GM19455 (cell line): ENCODE data around the gene FRMPD4.
"Not testable (repeated sequence)": the region's sequence is repeated elsewhere in the genome, so short reads cannot be mapped to it uniquely, and the experiment has no call there.

ENCODE experiments used
- ATAC-seq: cut with Tn5 transposase; IDR thresholded peaks from one replicate; pipeline ENCODE4 v1.9.1; 2021; ENCODE audit not compliant: unreplicated experiment

Gene FRMPD4

DNA sequence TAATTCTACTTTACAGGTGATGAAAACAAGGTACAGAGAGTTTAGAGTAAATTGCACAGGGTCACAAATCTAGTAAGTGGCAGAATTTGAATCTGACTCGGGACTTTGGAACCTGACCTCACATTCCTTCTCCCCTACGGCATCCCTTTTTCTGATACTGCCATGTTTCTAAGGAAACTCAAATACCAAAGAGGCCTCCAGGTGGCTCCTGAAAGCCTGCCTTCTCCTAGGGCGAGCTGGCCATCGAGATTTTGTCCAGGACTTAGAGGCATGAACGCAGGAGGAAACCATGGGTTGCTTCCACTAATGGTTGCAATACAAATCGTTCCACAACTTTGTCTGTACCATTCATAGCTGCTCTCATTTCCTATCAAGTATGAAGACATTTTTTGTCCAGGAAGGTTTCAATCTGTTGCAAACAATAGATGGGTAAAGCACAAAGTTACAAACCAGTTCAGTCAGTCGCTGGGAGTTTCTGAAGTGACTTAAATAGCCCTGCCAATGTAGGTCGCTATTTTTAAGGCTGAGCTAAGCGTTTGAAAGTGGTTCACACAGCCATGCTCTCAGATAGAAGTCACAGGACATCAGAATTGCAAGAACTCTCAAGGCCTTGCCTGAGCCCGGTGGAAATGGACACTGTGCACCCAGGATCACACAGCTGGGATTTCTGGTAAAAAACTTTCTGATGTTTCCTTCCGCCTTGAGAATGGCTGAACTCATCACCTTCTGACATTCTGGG is 356.3 kb downstream of the FRMPD4 start:
- ATAC-seq: no peak

DNA sequence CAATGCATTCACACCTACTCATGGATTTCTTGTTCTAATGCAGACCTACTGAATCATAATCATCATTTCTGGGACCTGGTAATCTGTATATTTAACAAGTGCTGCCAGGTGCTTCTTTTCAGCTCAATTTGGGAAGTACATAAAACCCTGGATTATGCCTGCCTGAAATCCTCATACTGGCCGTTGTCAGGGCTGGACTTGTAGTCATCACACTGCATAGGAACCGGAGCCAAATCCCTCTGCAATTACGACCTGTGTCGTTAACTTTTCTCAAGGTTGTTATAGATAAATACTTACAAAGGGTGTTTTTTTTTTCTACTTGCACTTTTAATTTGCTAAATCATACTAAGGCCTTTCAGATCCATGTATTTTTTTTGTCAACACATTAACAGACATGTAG is 358.1 kb downstream of the FRMPD4 start:
- ATAC-seq: no peak

DNA sequence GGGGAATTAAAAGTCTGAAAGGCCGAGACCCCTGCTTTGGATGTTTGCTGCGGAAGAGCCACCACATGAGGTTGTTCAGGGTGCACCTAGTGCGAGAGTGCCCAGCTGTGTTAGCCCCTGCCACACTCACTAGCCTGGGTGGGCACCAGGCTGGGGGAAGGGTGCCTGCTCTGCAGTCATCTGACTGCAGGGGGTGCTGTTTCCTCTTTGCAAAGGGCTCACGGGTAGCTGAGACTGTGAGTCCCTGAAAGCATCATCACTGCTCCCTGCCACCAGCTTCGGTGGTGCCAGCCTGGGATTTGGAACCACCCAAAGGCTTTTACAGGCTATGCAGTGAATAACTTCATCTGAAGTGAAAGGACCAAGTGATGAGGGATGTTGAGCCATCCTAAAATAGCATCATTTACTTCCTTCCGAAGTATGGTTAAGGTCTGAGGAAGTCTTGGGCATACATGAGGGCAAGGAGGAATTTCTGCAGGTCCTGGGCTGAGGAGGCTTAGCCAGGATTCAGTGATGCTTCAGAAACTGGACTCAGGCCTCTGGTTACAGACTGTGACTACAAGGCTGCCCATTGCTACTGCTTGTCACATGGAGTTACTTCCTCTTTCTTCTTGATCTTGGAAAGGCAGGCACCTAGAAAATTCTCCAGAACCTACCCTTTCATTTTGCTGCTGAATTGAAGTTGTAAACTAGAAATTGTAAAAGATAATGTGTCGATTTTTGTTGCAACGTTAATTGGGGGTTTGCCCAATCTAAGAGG is 359.7 kb downstream of the FRMPD4 start:
- ATAC-seq: peak; percentile 64

DNA sequence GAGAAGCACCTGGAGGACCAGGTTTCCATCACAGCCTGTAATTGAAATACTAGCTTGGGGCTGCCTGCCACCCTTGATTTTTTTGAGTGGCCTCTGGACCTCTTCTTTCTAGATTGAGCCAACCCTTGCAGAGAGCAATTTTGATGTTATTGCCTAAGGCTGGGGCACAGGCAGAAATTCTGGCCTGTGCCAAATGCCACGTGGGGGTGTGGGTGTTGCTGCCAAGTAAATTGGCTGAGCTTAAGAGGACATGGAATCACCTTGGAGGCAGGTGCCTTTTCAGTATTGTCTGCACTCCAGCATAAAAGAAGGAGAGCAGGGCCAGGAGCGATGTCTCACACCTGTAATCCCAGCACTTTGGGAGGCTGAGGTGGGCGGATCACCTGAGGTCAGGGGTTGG is 366.9 kb downstream of the FRMPD4 start:
- no peak for ATAC-seq

DNA sequence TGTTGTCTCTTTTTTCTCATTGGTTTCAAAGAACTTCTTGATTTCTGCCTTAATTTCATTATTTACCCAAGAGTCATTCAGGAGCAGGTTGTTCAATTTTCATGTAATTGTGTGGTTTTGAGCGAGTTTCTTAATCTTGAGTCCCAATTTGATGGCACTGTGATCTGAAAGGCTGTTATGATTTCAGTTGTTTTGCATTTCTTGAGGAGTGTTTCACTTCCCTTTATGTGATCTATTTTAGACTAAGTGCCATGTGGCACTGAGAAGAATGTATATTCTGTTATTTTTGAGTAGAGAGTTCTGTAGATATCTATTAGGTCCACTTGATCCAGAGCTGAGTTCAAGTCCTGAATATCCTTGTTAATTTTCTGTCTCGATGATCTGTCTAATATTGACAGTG is 377.1 kb downstream of the FRMPD4 start:
- peak; percentile 94 for ATAC-seq

DNA sequence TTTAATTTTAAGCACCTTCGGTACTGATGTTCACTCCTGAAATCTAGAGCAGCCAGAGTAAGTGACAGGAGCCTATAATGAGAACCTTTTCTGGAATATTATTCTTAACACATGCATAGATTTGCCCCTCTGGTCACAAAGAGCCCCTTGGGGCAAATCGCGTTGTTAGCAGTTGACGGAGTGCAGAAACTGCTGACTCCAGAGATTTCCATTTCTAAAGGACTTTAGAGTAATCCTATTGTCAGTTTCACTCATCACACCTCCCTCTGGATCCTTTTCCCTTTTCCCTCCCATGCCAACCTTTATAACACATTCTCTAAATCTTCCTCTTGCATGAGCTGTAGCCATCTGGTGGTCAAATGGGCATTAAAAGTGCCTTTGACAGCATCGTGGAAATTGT is 388.0 kb downstream of the FRMPD4 start:
- no peak for ATAC-seq

DNA sequence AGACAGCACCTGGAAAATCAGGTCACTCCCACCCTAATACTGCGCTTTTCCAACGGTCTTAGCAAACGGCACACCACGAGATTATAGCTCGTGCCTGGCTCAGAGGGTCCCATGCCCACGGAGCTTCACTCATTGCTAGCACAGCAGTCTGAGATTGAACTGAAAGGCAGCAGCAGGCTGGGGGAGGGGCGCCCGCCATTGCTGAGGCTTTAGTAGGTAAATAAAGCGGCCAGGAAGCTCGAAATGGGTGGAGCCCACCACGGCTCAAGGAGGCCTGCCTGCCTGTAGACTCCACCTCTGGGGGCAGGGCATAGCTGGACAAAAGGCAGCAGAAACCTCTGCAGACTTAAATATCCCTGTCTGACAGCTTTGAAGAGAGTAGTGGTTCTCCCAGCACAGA is 399.8 kb downstream of the FRMPD4 start:
- ATAC-seq: not testable (repeated sequence)

DNA sequence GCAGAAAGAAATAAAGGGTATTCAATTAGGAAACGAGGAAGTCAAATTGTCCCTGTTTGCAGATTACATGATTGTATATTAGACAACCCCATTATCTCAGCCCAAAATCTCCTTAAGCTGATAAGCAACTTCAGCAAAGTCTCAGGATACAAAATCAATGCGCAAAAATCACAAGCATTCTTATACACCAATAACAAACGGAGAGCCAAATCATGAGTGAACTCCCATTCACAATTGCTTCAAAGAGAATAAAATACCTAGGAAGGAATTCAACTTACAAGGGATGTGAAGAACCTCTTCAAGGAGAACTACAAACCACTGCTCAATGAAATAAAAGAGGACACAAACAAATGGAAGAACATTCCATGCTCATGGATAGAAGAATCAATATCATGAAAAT is 404.0 kb downstream of the FRMPD4 start:
- not testable (repeated sequence) for ATAC-seq

DNA sequence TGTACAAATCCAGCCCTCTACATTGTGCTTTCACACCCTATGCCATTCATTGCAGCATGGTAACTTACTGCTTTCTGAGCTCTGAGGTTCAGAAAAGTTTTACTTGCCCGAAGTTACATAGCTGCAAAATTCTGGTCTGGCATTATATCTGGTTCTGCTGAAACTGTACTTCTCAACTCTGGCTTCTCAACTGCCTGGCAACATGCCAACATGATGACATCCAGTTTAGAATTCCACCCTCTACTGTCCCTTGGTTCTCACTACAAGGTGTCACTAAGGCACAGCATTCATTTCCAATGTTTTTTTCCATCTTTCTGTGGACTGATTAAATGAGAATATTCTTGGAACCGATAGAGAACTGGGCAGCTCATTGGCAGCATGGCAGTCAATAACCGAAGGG is 410.1 kb downstream of the FRMPD4 start:
- no peak for ATAC-seq

DNA sequence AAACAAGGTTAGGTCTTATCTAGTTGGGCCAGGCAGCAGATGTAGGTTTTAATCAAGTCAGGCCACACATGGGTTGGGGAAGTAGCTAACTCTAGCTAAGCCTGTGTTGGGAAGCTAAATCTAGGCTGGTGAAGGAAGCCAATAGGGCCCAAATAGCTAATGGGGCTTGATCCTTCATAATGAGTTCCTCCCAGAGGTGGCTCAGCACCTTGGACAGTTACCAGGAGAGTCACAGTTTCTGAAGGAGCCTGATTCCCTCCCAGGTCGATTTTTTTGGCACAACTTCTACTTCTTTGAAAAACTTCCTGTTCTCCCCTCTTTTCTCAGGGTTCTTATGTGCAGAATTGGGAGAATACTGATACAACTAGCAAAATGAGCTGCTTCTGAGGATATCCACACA is 410.5 kb downstream of the FRMPD4 start:
- no peak for ATAC-seq

DNA sequence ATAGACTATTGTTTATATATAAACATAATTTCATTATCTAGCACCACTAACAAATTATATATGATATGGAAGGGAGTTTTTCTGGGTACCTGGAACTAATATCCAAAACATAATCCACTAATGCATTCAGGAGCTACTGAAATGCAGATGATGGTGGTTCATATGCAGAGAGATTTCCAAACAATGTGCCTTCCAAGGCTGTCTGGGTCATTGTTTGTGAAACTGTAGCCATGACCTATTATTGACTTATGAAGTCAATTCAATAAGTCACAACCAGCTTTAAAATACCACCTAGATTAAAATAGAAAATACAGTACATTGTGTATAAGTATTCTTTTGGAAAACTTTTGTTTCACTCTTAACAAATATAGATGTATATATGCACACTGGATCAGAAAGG is 415.9 kb downstream of the FRMPD4 start:
- ATAC-seq: no peak

DNA sequence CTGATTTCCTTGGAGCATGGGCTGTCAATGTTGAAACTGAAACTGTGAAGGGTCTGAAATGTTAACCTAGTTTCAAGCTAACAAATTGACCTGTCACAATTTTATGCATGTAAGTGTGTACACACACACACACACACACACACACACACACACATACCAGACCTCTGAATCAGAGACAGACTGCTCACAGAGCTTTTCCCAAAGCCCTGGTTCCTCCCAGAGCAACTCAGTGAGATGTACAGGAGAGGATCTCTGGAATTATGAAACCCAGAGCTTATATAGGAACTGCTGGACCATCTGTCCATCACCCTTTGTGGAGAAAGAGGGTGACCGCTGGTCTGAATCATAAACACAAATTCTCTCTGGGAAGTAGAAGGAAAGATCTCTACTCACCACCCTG is 424.8 kb downstream of the FRMPD4 start:
- ATAC-seq: no peak

DNA sequence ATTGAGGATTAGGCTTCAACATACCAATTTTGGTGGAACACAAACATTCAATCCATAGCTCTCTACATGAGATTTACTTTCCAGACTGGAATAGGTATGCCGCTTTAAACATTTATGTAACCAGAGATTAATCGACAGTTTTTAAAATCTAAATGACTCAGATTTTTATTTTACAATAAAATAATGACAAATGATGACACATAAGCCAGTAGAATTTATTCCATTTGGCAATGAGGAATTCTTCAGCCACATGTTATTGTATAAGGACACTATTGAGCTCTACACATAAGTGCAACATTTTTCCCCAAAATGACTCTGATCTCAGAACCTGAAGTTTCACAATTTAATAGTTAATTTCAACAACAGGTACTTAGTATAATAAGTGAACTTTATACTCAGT is 425.9 kb downstream of the FRMPD4 start:
- no peak for ATAC-seq

DNA sequence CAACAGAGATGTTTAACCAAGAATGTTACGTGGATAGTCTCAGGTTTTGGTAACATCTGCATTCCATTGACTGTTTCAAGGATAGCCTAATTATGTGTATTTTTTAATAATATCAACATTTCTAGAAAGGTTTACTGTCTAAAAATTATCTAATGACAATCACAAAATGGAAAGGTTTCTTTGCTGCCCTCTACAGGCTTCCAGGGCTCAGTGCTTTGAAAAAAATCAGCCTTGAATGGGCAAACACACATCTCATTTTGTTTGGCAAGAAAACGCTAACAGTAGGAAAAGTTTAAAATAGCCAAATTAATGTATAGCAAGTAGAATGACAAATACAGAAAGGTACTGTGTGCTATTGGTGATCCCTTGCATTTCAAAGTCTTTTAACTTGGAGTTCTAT is 429.6 kb downstream of the FRMPD4 start:
- ATAC-seq: no peak

DNA sequence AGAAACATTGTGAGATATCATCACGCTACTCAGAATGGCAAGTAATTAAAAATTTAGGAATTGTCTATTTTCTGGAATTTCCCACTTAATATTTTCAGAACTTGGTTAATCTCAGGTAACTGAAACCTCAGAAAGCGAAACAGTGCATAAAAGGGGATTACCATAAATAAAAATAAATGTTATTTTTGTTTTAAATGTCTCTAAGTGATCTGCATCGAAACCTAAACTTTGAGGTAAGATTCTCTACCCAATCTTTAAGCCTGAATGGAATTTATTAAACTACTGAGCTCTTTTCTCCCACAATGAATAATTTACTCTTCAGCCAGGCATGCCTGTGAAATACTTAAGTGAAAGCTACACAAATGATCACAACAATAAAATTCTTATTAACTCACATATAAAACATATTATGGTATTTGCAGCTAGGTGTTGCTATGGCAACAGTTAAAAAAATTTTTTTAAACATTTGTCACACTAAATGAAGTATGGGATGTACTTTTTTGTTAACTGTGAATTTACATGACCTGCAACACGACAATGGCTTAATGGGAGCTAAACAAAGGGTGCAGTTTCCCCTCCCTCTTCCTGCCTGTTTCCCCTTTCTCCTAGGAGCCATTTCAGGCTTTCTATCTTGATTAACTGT is 432.7 kb downstream of the FRMPD4 start:
- no peak for ATAC-seq

DNA sequence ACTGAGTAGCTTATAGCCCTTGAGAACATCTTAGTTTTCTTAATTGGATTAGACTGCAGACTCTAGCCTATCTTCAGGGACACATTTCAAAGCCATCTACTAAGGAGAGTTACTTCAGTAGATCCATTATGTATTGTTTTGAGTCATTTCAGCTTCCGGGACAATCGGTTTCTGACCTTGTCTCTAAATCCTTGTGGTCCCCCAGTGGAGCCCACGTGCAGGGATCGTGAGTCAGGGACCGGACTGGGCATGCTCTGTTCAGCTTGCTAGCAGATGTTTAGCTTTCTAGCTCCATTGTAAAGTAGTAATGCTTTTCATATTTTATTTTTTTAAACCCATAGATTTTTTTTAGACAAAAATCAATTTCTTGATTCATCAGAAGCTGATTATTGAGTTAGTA is 441.0 kb downstream of the FRMPD4 start:
- no peak for ATAC-seq

DNA sequence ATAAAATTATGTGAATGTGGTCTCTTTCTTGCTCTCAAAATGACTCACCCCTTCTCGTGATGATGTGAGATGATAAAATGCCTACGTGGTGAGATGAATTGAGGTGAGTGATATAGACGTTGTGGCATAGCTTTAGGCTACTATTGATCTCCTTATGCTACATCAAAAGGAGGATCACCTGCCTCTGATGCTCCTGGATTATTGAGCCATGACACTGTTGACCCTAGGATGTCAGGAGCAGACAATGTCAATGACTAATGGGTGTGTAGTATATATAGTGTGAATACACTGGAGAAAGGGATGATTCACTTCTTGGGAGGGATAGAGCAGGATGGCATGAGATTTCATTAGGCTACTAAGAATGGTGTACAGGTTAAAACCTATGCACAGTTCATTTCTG is 442.3 kb downstream of the FRMPD4 start:
- ATAC-seq: no peak

DNA sequence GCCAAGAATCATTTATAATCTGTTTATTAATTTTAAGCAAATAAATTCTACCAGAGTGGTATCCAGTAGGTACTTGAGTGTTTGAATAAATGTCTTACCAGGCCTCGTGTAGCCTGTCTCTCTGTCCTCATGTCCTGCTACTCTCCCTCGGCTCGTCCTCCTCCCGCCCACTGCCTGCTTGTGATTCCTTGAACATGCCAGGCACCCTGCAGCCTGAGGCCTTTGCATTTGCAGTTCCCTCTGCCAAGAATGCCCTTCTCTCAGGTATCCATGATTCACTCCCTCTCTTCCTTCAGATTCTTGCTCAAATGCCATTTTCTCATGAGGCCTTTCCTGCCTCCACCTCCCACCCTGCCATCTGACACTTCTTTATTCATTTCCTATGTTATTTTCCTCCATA is 443.3 kb downstream of the FRMPD4 start:
- no peak for ATAC-seq

DNA sequence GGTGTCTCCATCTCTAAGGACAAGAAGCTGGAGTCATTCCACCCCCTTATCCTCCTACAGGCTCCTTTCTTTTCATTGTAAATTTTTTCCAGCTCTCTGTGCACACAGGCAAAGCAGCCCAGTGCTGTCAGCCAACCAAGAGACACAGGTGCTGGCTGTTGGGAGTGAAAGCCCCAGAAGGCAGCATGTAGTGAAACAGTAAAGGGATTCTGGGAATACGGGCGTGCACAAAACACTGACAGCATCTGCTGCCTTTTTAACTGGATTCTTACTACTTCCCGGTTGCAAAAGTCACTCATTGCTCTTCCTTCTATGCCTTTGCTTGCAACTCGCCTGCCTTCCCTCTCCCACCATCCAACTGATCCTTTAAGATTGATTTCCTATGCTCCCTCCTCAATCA is 444.4 kb downstream of the FRMPD4 start:
- ATAC-seq: no peak

DNA sequence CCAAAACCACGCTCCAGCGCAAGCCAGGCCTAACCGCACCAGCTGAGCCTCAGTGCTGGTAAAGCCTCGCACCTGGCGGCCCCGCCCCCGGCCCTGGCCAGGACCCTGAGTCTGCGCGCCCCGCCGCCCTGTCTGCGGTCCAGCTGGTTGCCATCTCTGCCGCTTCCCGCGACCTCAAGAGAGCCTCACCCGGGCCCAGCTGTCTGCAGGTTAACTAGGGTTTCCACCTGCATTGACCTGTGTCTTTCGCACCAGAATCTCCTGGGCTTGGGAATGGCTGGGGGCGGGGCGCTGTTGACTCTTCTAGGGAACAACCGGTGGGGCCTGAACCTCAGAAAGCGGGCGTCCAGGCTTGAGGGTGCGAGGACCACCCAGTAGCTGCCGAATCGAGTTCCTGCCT is 445.3 kb downstream of the FRMPD4 start:
- ATAC-seq: no peak

DNA sequence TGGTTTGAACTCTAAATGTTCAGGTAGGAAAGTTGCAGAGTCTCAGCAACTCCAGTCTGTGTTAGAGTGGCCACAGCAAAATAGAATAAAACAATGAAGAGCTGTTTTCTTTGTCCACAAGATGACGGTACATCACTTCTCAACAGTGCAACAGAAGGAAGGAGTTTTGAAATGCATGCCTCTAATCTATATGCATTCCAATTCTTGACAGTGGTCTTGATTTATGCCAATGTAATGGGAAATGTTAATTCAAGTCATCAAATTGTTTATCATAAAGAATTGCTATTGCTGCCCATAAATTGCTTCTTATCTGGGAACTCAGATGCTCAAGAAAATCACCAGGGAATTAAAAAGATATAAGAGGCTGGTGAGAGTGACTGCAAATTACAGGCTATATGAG is 457.4 kb downstream of the FRMPD4 start:
- ATAC-seq: no peak

DNA sequence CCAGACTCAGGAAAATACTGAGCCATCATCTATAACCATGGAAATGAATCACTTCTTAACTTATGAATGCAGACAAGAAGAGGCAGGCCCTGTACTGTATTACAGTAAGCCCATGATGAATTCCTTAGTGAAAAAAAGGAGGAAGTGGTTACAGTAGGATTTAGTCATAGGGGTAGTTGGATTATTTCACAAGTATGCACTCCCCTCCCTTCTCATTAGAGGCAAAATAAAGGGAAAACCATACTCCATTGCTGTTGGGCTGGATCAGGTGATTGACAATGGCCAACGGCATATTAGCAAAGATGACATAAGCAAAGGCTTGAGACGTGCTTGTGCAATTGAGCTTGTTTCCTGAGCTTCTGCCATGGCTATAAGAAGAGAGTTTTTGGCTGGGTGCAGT is 471.8 kb downstream of the FRMPD4 start:
- no peak for ATAC-seq
